ENCODE data around the gene ZNF426. TPM values are rescaled to one million over a fixed set of nuclear protein-coding genes. Genes with fewer than 3 reads are reported as not detected.
"Not testable (repeated sequence)": the region's sequence is repeated elsewhere in the genome, so short reads cannot be mapped to it uniquely, and the experiment has no call there.

Gene ZNF426
- polyA plus RNA-seq, 3 donors: 1.7 to 6.4 (median 4.1) TPM

DNA sequence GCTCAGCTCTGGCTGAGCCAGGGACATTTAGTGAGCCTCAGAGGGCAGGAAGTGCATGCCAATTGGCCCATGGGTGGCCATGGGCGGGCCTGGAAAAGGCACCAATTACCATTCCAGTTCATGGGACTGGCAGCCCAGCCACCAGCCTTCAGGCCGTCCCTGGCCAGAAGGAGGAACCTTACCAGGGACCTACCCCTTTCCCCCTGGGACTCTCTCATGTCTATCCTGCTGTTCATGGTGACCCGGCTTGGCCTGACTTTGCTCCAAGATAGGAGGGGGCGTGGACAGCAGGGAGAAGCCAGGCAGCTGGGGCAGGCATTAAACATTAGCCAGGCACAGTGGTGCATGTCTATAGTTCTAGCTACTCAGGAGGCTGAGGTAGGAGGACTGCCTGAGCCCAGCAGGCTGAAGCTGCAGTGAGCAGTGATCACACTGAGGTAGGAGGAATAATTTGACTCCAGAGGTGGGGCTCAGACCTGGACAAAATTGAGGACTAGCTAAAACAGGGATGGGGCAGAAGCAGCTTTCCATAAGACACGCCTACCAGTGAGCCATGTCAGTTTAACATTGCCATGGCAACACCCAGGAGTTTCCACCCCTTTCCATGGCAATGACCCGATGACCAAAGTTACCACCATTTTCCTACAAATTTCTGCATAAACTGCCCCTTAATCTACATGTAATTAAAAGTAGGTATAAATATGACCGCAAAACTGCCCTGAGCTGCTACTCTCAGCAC lies 14.3 kb upstream of the ZNF426 start:
- no peaks in the 10 kb centered on the region for H3K36me3 ChIP-seq (replicated peaks in 1 of 2; ENCODE audit: control insufficient read depth in 1 of 2, insufficient read depth in 2 of 2, low read length in 2 of 2)
- H3K27ac Mint-ChIP-seq: no peak overlapping the region
- no peak overlapping the region for H3K27ac ChIP-seq (ENCODE audit: low read depth in 1 of 2, low read length in 2 of 2)
- H3K4me2 ChIP-seq (replicated peaks; ENCODE audit: extremely low read depth, low read length, poor library complexity, severe bottlenecking): no peak overlapping the region
- H3K4me3 ChIP-seq (replicated peaks in 1 of 3; ENCODE audit: low read depth in 2 of 3, low read length in 3 of 3): no peak overlapping the region
- H3K27me3 ChIP-seq (ENCODE audit: control insufficient read depth in 2 of 2, insufficient read depth in 2 of 2, low read length in 2 of 2): no peaks in the 10 kb centered on the region
- peaks cover 43 to 78% (median 75%) of the 10 kb centered on the region in 7 donors for H3K9me3 Mint-ChIP-seq
- no peaks in the 10 kb centered on the region for H3K36me3 Mint-ChIP-seq
- peaks cover 73 to 83% of the 10 kb centered on the region in 2 donors for H3K9me3 ChIP-seq (replicated peaks in 1 of 2; ENCODE audit: control insufficient read depth in 1 of 2, insufficient read depth in 1 of 2, low read length in 2 of 2)
- intact Hi-C loops (cut with micrococcal nuclease): no loop called here
- H3K4me1 Mint-ChIP-seq: no peaks in the 10 kb centered on the region
- TF ChIP-seq, protein P1, sequence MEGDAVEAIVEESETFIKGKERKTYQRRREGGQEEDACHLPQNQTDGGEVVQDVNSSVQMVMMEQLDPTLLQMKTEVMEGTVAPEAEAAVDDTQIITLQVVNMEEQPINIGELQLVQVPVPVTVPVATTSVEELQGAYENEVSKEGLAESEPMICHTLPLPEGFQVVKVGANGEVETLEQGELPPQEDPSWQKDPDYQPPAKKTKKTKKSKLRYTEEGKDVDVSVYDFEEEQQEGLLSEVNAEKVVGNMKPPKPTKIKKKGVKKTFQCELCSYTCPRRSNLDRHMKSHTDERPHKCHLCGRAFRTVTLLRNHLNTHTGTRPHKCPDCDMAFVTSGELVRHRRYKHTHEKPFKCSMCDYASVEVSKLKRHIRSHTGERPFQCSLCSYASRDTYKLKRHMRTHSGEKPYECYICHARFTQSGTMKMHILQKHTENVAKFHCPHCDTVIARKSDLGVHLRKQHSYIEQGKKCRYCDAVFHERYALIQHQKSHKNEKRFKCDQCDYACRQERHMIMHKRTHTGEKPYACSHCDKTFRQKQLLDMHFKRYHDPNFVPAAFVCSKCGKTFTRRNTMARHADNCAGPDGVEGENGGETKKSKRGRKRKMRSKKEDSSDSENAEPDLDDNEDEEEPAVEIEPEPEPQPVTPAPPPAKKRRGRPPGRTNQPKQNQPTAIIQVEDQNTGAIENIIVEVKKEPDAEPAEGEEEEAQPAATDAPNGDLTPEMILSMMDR (IDR thresholded peaks at IDR 0.05): no peak
- 95% methylated on average over 5 of the region's 7 CpGs for WGBS (ENCODE audit: insufficient coverage)
- H3K79me2 ChIP-seq (ENCODE audit: insufficient read depth, low read length): no peaks in the 10 kb centered on the region
- peaks cover 0 to 1% (median 0%) of the 10 kb centered on the region in 3 donors for H3K27me3 Mint-ChIP-seq (ENCODE audit: low read depth in 3 of 3)
- no peaks in the 10 kb centered on the region for H3K4me1 ChIP-seq (ENCODE audit: control insufficient read depth in 1 of 2, insufficient read depth in 2 of 2, low read length in 2 of 2)
- H3K4me3 Mint-ChIP-seq: no peak overlapping the region
- no peak overlapping the region for H2AFZ ChIP-seq (ENCODE audit: insufficient read depth, low read depth, low read length, poor library complexity, severe bottlenecking)
- no peaks in the 10 kb centered on the region for H4K20me1 ChIP-seq (ENCODE audit: insufficient read depth, low read length)
- DNase-seq: no peak
- H3K9ac ChIP-seq (ENCODE audit: insufficient read depth, low read length, poor library complexity, severe bottlenecking): no peak overlapping the region

DNA sequence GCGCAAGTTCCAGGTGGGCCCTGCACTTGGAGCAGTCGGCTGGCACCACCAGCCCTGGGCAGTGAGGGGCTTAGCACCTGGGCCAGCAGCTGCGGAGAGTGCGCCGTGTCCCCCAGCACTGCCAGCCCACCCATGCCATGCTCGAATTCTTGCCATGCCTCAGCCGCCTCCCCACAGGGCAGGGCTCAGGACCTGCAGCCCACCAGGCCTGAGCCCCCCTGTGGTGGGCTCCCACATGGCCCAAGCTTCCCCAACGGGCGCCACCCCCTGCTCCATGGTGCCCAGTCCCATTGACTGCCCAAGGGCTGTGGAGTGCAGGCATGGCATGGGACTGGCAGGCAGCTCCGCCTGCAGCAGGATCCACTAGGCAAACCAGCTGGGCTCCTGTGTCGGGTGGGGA lies 9.4 kb upstream of the ZNF426 start:
- Histone ChIP-seq H3K4me3 (replicated peaks in 1 of 3; ENCODE audit: low read depth in 2 of 3, low read length in 3 of 3) (no peak overlapping the region), H2AFZ (ENCODE audit: insufficient read depth, low read depth, low read length, poor library complexity, severe bottlenecking) (no peak overlapping the region), H3K27ac (ENCODE audit: low read depth in 1 of 2, low read length in 2 of 2) (no peak overlapping the region), H3K9me3 (replicated peaks in 1 of 2; ENCODE audit: control insufficient read depth in 1 of 2, insufficient read depth in 1 of 2, low read length in 2 of 2) (peaks cover 62 to 78% of the 10 kb centered on the region in 2 donors), H3K9ac (ENCODE audit: insufficient read depth, low read length, poor library complexity, severe bottlenecking) (no peak overlapping the region), H3K4me2 (replicated peaks; ENCODE audit: extremely low read depth, low read length, poor library complexity, severe bottlenecking) (no peak overlapping the region), H3K79me2 (ENCODE audit: insufficient read depth, low read length) (no peaks in the 10 kb centered on the region), H4K20me1 (ENCODE audit: insufficient read depth, low read length) (no peaks in the 10 kb centered on the region), H3K4me1 (ENCODE audit: control insufficient read depth in 1 of 2, insufficient read depth in 2 of 2, low read length in 2 of 2) (no peaks in the 10 kb centered on the region), H3K27me3 (ENCODE audit: control insufficient read depth in 2 of 2, insufficient read depth in 2 of 2, low read length in 2 of 2) (no peaks in the 10 kb centered on the region), H3K36me3 (replicated peaks in 1 of 2; ENCODE audit: control insufficient read depth in 1 of 2, insufficient read depth in 2 of 2, low read length in 2 of 2) (no peaks in the 10 kb centered on the region)
- Mint-ChIP-seq H3K36me3 (no peaks in the 10 kb centered on the region), H3K4me3 (no peak overlapping the region), H3K4me1 (no peaks in the 10 kb centered on the region), H3K27me3 (ENCODE audit: low read depth in 3 of 3) (peaks cover 0 to 1% (median 0%) of the 10 kb centered on the region in 3 donors), H3K9me3 (peaks cover 38 to 49% (median 45%) of the 10 kb centered on the region in 7 donors), H3K27ac (no peak overlapping the region)
- WGBS (ENCODE audit: insufficient coverage): 90% methylated on average over 11 of the region's 11 CpGs
- TF ChIP-seq, protein P1 (IDR thresholded peaks at IDR 0.05): no peak
- intact Hi-C loops (cut with micrococcal nuclease): loop anchor here in 1 of 2 donors (10.0 kb wide), 1 partner anchor 113 kb away; the partner anchor contains the start of gene ZNF266
- no peak for DNase-seq

DNA sequence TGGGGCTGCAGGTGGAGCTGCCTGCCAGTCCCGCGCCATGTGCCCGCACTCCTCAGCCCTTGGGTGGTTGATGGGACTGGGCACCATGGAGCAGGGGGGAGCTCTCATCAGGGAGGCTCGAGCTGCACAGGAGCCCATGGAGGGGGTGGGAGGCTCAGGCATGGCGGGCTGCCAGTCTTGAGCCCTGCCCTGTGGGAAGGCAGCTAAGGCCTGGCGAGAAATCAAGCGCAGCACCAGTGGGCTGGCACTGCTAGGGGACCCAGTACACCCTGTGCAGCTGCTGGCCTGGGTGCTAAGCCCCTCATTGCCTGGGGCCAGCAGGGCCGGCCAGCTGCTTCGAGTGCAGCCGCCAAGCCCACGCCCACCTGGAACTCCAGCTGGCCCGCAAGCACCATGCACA lies 2.8 kb upstream of the ZNF426 start:
- Histone ChIP-seq H3K79me2 (ENCODE audit: insufficient read depth, low read length) (peaks cover 14% of the 10 kb centered on the region), H3K9me3 (replicated peaks in 1 of 2; ENCODE audit: control insufficient read depth in 1 of 2, insufficient read depth in 1 of 2, low read length in 2 of 2) (peaks cover 40 to 46% of the 10 kb centered on the region in 2 donors)
- not testable (repeated sequence) for DNase-seq; H3K27ac Mint-ChIP-seq; H4K20me1 ChIP-seq (ENCODE audit: insufficient read depth, low read length); H3K27me3 Mint-ChIP-seq (ENCODE audit: low read depth in 3 of 3); H3K36me3 ChIP-seq (replicated peaks in 1 of 2; ENCODE audit: control insufficient read depth in 1 of 2, insufficient read depth in 2 of 2, low read length in 2 of 2); H3K4me1 Mint-ChIP-seq; H3K4me3 ChIP-seq (replicated peaks in 1 of 3; ENCODE audit: low read depth in 2 of 3, low read length in 3 of 3); H3K9ac ChIP-seq (ENCODE audit: insufficient read depth, low read length, poor library complexity, severe bottlenecking); H3K4me1 ChIP-seq (ENCODE audit: control insufficient read depth in 1 of 2, insufficient read depth in 2 of 2, low read length in 2 of 2); H3K4me3 Mint-ChIP-seq; H3K27ac ChIP-seq (ENCODE audit: low read depth in 1 of 2, low read length in 2 of 2); H3K27me3 ChIP-seq (ENCODE audit: control insufficient read depth in 2 of 2, insufficient read depth in 2 of 2, low read length in 2 of 2); H3K4me2 ChIP-seq (replicated peaks; ENCODE audit: extremely low read depth, low read length, poor library complexity, severe bottlenecking); H2AFZ ChIP-seq (ENCODE audit: insufficient read depth, low read depth, low read length, poor library complexity, severe bottlenecking)
- H3K36me3 Mint-ChIP-seq: peaks cover 4 to 10% of the 10 kb centered on the region in 2 donors
- peaks cover 20 to 42% (median 38%) of the 10 kb centered on the region in 7 donors for H3K9me3 Mint-ChIP-seq
- 91% methylated on average over 7 of the region's 12 CpGs for WGBS (ENCODE audit: insufficient coverage)
- intact Hi-C loops (cut with micrococcal nuclease): loop anchor here in 1 of 2 donors (10.0 kb wide), 1 partner anchor 106 kb away; the partner anchor contains the start of gene ZNF266
